IgD-negative memory B cell (primary cell): ENCODE results near the gene UGT2A2. TPM values are rescaled to one million over a fixed set of nuclear protein-coding genes. Genes with fewer than 3 reads are reported as not detected.

Source experiments
- H3K27ac Mint-ChIP-seq, 3 donors: one replicate each; pipeline ENCODE4 v1.8.0; 2020 to 2022; ENCODE audit warnings: mild to moderate bottlenecking in 3 of 3, mixed read lengths in 3 of 3, moderate library complexity in 1 of 3
- H3K27me3 Mint-ChIP-seq: one replicate; pipeline ENCODE4 v1.8.0; 2021; ENCODE audit warnings: mixed read lengths
- H3K36me3 Mint-ChIP-seq: one replicate; pipeline ENCODE4 v1.8.0; 2020; ENCODE audit warnings: mild to moderate bottlenecking, mixed read lengths
- H3K4me1 Mint-ChIP-seq, 3 donors: one replicate each; pipeline ENCODE4 v1.8.0; 2020 to 2022; ENCODE audit warnings: mixed read lengths in 3 of 3, mild to moderate bottlenecking in 1 of 3
- H3K4me3 Mint-ChIP-seq, 4 donors: one replicate each; pipeline ENCODE4 v1.8.0; 2020 to 2022; ENCODE audit warnings: mild to moderate bottlenecking in 4 of 4, mixed read lengths in 4 of 4, moderate library complexity in 3 of 4
- H3K9me3 Mint-ChIP-seq, 3 donors: one replicate each; pipeline ENCODE4 v1.8.0; 2020 to 2021; ENCODE audit warnings: mixed read lengths in 3 of 3, mild to moderate bottlenecking in 1 of 3
- polyA plus RNA-seq: library from polyadenylated mRNA; unstranded; fragments of 300-500 nt; fragmentation: Illumina TruSeq; gene quantifications from one replicate; pipeline ENCODE4 v1.2.3, GENCODE V29; 2021

The UGT2A2 gene
- polyA plus RNA-seq, 1 donor from 2014 or later: not detected

DNA sequence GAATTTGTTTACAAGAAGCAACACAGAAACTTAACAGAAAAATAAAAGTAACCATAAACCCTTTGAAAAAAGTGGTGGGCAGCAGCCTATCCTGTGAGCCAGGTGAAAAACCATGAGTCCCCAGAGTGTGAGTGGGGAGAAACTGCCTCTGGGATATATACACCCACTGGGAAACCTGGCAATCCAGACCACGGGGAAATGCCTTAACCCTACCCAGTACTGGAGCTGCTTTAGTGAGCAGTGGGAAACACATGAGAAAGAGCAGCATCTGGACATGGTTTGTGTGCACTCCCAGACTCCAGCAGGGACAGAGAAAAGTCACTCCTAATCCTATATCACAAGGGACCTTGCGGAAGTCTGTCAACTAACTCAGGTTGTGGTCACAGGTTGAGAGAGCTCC lies 39.4 kb downstream of the UGT2A2 start:
- Mint-ChIP-seq H3K27me3 (no peaks in the 10 kb centered on the region), H3K27ac (no peak overlapping the region), H3K4me1 (no peaks in the 10 kb centered on the region), H3K36me3 (no peaks in the 10 kb centered on the region), H3K4me3 (no peak overlapping the region), H3K9me3 (no peaks in the 10 kb centered on the region)

DNA sequence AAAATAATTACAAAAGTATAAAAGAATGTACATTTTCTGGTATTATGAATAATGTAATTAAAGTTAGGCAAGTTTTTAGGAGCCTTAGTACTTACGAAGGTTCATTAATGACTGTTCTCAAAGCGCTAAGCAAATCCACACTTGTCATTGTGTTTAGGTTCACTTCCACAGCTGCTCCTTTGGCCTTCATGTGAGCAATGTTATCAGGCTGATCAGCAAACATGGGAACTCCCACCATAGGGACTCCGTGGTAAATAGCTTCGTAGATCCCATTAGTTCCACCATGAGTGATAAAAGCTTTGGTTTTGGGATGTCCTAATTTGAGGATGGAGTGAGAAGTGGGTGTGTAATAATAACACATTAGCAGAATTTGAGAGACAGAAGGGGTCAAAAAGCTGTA lies 45.1 kb downstream of the UGT2A2 start:
- Mint-ChIP-seq H3K9me3 (peaks cover 0 to 2% (median 2%) of the 10 kb centered on the region in 3 donors), H3K27ac (no peak overlapping the region), H3K27me3 (no peaks in the 10 kb centered on the region), H3K4me1 (no peaks in the 10 kb centered on the region), H3K4me3 (no peak overlapping the region), H3K36me3 (no peaks in the 10 kb centered on the region)

DNA sequence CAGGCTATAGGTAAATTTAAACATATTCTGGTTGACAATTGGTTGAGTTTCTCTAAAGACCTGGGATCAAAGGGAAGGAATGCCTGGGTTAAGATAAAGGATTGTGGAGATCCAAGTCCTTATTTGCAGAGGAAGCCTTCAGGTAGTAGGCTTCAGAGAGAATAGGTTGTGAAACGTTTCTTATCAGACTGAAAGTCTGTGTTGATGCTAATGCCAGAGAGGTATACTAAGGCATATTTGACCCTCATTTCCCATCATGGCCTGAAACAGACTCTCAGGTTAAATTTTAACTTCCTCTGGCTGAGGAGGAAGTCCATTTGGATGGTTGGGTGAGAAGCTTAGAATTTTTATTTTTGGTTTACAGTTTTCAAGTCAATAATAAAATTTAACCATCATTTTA lies 48.1 kb downstream of the UGT2A2 start:
- no peak overlapping the region for H3K27ac Mint-ChIP-seq
- no peaks in the 10 kb centered on the region for H3K36me3 Mint-ChIP-seq
- no peak overlapping the region for H3K4me3 Mint-ChIP-seq
- peaks cover 2% of the 10 kb centered on the region in 3 donors for H3K9me3 Mint-ChIP-seq
- no peaks in the 10 kb centered on the region for H3K4me1 Mint-ChIP-seq
- no peaks in the 10 kb centered on the region for H3K27me3 Mint-ChIP-seq

DNA sequence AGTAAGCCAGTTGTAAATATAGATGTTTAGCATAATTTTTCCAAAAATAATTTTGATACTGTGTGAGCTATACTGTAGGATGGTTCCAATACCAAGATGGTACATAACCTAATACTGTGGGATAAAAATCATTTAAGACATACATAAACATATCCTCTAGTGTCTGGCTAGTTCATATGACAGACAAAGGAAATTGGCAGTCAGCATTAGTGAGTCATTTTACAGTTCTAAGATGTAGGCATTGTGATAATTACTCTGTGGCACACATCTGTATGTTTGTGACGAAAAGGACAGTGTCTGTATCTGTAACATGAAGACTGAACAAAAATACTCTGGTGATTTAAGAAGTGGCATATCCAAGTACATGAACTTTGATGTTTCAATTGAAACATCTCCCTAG lies 49.6 kb downstream of the UGT2A2 start:
- H3K4me3 Mint-ChIP-seq: no peak overlapping the region
- no peaks in the 10 kb centered on the region for H3K4me1 Mint-ChIP-seq

DNA sequence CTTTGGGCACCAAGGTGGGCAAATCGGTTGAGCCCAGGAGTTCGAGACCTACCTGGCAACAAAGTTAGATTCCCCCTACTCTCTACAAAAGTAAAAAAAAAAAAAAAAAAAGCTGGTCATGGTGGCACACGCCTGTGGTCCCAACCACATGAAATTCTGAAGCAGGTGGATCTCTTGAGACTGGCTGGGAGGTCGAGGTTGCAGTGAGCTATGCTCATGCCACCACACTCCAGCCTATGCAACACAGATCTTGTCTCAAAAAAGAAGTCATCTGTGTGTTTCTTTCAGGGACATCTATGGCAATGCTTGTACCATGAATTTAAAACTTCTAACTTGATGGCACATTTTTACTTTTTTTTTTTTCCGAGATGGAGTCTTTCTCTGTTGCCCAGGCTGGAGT lies 55.3 kb downstream of the UGT2A2 start:
- no peak overlapping the region for H3K27ac Mint-ChIP-seq
- no peaks in the 10 kb centered on the region for H3K27me3 Mint-ChIP-seq
- no peak overlapping the region for H3K4me3 Mint-ChIP-seq
- no peaks in the 10 kb centered on the region for H3K36me3 Mint-ChIP-seq
- peaks cover 0 to 2% (median 0%) of the 10 kb centered on the region in 3 donors for H3K9me3 Mint-ChIP-seq
- no peaks in the 10 kb centered on the region for H3K4me1 Mint-ChIP-seq

More for the DNA sequence above, 49.6 kb downstream of the UGT2A2 start:
- Mint-ChIP-seq H3K27me3 (no peaks in the 10 kb centered on the region), H3K27ac (no peak overlapping the region), H3K9me3 (peaks cover 2% of the 10 kb centered on the region in 3 donors), H3K36me3 (no peaks in the 10 kb centered on the region)

DNA sequence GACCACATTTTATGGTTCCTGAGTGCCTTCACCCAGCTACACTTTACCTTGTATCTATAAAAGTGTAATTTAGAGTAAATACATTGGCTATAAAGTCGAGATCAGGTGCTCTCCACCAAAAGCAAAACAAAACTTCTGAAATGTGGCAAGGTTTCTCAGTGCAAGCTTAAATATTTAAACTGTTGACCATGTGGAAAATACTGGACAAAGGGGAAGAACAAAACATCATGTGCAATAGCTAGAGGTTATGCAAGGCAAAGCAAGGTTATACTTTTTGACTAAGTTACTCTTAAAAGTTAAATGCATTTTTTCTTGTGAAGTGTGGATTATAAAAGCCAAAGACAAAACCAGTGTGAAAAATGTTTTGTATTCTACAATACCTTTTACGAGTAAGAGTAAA lies 55.9 kb downstream of the UGT2A2 start:
- Mint-ChIP-seq H3K9me3 (peaks cover 0 to 2% (median 0%) of the 10 kb centered on the region in 3 donors), H3K36me3 (no peaks in the 10 kb centered on the region), H3K27me3 (no peaks in the 10 kb centered on the region), H3K27ac (no peak overlapping the region), H3K4me1 (no peaks in the 10 kb centered on the region), H3K4me3 (no peak overlapping the region)

DNA sequence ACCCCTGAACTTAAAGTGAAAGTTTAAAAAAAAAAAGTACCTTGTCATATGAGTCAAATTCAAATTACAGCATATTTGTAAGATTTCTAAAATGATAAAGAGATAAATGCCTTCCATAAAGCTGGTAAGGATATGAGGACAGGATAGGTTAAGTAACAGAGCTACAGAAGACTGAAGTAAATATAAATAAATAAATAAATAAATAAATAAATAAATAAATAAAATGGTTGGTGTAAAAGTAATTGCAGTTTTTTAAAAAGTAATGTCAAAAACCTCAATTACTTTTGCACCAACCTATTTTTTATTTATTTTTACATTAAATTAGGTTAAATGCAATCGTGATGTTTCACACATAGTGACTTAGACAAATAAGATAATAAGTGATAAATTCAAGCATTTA lies 62.2 kb downstream of the UGT2A2 start:
- H3K27ac Mint-ChIP-seq: no peak overlapping the region
- H3K27me3 Mint-ChIP-seq: no peaks in the 10 kb centered on the region
- peaks cover 0 to 1% (median 0%) of the 10 kb centered on the region in 3 donors for H3K9me3 Mint-ChIP-seq
- no peaks in the 10 kb centered on the region for H3K4me1 Mint-ChIP-seq
- H3K36me3 Mint-ChIP-seq: no peaks in the 10 kb centered on the region
- H3K4me3 Mint-ChIP-seq: no peak overlapping the region

DNA sequence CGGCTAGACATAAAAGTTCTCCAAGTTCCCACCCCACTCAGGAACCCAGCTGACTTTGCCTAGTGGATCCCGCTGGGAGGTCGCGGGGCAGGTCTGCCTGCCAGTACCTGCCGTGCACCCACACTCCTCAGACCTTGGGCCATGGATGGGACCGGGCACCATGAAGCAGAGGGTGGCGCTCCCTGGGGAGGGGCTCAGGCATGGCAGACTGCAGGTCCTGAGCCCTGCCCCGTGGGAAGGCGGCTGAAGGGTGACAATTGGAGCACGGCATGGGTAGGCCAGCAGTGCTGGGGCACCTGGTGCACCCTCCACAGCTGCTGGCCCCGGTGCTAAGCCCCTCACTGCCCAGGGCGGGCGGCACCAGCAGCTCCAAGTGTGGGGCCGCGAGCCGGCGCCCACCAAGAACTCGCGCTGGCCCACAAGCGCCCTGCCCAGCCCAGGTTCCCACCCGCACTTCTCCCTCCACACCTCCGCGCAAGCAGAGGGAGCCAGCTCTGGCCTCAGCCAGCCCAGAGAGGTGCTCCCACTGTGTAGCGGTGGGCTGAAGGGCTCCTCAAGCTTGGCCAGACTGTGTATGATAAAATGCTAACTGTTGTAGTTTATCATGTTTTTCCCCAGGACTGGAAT lies 63.1 kb downstream of the UGT2A2 start:
- H3K36me3 Mint-ChIP-seq: no peaks in the 10 kb centered on the region
- peaks cover 0 to 1% (median 0%) of the 10 kb centered on the region in 3 donors for H3K9me3 Mint-ChIP-seq
- no peaks in the 10 kb centered on the region for H3K4me1 Mint-ChIP-seq
- H3K27ac Mint-ChIP-seq: no peak overlapping the region
- no peak overlapping the region for H3K4me3 Mint-ChIP-seq
- H3K27me3 Mint-ChIP-seq: no peaks in the 10 kb centered on the region

DNA sequence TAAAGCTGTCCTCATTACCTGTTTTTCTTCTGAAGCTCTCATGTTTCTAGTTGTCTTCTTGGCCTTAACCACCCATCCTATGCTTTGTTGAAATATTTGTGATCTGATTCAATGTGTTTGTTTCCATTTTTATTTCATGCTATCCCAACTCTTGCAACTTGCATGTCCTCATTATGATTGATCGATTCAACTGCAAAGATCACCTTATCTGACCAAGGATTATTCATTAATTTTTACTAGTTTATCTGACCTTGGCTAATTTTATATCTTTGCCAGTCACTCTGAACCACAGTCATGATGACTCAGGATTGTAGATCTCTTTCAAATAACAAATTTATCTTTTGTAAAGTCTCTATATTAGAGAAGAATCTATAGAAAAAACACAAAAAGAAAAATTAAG lies 70.7 kb downstream of the UGT2A2 start:
- Mint-ChIP-seq H3K4me1 (no peaks in the 10 kb centered on the region), H3K27ac (no peak overlapping the region), H3K27me3 (no peaks in the 10 kb centered on the region), H3K4me3 (no peak overlapping the region), H3K9me3 (peaks cover 0 to 3% (median 0%) of the 10 kb centered on the region in 3 donors), H3K36me3 (no peaks in the 10 kb centered on the region)

DNA sequence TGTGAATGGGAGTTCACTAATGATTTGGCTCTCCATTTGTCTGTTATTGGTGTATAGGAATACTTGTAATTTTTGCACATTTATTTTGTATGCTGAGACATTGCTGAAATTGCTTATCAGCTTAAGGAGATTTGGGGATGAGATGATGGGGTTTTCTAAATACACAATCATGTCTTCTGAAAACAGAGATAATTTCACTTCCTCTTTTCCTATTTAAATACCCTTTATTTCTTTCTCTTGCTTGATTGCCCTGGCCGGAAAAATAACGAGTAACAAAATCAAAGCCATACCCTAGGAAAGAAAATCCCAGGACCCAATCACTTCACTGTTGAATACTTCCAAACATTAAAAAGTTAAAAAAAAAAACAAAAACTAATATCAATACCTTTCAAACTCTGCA lies 76.0 kb downstream of the UGT2A2 start:
- peaks cover 0 to 3% (median 0%) of the 10 kb centered on the region in 3 donors for H3K4me1 Mint-ChIP-seq
- H3K9me3 Mint-ChIP-seq: peaks cover 2 to 4% (median 3%) of the 10 kb centered on the region in 3 donors
- H3K27me3 Mint-ChIP-seq: no peaks in the 10 kb centered on the region

DNA sequence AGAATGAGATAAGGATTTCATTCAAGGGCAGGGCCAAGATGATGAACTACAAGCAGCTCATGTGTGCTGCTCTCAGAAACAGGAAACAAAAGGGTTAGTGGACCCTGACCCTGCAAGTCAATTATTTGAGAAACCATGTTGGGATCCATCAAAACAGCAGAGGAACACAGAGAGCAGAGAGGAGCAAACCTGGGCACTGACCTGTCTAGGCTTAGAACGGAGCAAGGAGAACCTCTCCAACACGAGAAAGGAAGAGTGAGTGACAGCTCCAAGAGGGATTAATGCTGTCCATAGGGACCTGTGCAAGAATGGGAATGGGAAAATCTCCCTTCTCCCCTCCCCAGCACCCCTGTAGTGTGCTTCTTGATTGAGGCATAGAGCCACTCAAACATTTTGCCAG lies 89.8 kb downstream of the UGT2A2 start:
- Mint-ChIP-seq H3K4me3 (no peak overlapping the region), H3K27ac (no peak overlapping the region), H3K4me1 (no peaks in the 10 kb centered on the region), H3K36me3 (no peaks in the 10 kb centered on the region), H3K27me3 (no peaks in the 10 kb centered on the region), H3K9me3 (peaks cover 0 to 3% (median 2%) of the 10 kb centered on the region in 3 donors)

More for the DNA sequence above, 76.0 kb downstream of the UGT2A2 start:
- no peak overlapping the region for H3K4me3 Mint-ChIP-seq
- no peaks in the 10 kb centered on the region for H3K36me3 Mint-ChIP-seq
- peak overlapping the region in 1 of 3 donors; percentile 63 for H3K27ac Mint-ChIP-seq

DNA sequence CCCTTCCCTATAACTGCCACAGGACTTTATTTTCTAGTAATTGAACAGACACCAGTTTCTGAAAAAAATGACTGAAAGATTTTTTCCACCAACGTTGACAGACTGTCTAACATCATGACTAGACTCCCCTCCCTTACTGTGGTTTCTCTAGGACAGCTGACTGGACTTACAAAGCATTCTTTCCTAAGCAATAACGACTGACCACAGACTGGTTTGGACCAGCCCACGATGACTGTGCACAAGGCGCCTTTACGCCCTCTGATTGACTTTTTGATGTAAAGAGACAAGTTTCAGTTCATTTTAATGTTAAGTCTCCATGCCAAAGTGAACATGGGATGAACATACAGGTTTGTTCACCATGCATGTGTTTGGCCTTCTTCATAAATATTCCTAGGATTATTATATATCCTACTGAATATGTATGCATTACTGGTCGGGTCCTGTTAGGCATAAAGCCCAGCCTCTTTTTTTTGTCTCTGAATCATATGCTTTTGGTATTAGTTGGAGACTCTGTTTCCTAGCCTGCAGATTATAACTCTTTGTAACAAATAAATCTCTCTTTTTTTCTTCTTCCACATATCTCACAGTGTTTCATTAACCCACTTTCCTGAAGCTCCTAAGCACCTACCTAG lies 93.2 kb downstream of the UGT2A2 start:
- Mint-ChIP-seq H3K27ac (no peak overlapping the region), H3K4me1 (no peaks in the 10 kb centered on the region), H3K36me3 (no peaks in the 10 kb centered on the region), H3K4me3 (no peak overlapping the region), H3K27me3 (no peaks in the 10 kb centered on the region), H3K9me3 (peaks cover 0 to 2% (median 2%) of the 10 kb centered on the region in 3 donors)

Other genes starting within 250 kb of the UGT2A2 start
- gene UGT2B4, start 143.7 kb downstream of the UGT2A2 start, polyA plus RNA-seq: not detected
- gene UGT2A1, start 13.6 kb upstream of the UGT2A2 start, polyA plus RNA-seq: not detected
- gene SULT1B1, start 121.0 kb upstream of the UGT2A2 start, polyA plus RNA-seq: 0.31 TPM
- gene SULT1E1, start 220.5 kb upstream of the UGT2A2 start, polyA plus RNA-seq: not detected